HG02642 (cell line): ENCODE measurements around the gene DNPEP.

Experiments used
- ATAC-seq: cut with Tn5 transposase; IDR thresholded peaks from one replicate; pipeline ENCODE4 v1.9.1; 2021; ENCODE audit warnings: mild to moderate bottlenecking; ENCODE audit not compliant: unreplicated experiment, poor library complexity

Gene DNPEP

GRCh38 chr2:219323434-219323833, 64.3 kb downstream of the DNPEP start:
- ATAC-seq, result no peak
